ENCODE results near the gene EPO. TPM values are rescaled to one million over a fixed set of nuclear protein-coding genes. Genes with fewer than 3 reads are reported as not detected.
A peak's percentile ranks its signal among the peaks of the same experiment; 100 is the strongest.

The EPO gene
- total and polyA plus RNA-seq, 2 of the 8 experiments (the other 6 are each of a cell fraction or from before 2014, with no cell fraction given): 0.42 to 0.95 TPM

GRCh38 chr7:100705320-100705752 lies 14.9 kb upstream of the EPO start (continued):
- TF ChIP-seq PHF8 (conservative IDR thresholded peaks at IDR 0.05; ENCODE audit: low read depth, low read length): no peak; the same call in none of the 2 replicates
- peak; percentile 63; the same call in 1 of the 2 replicates for TF ChIP-seq EGR1 (IDR thresholded peaks at IDR 0.05; ENCODE audit: borderline replicate concordance, low read depth, low read length)
- no peak for TF ChIP-seq CHD2 (IDR thresholded peaks at IDR 0.05; ENCODE audit: low read length)
- TF ChIP-seq CBX8 (IDR thresholded peaks at IDR 0.05; ENCODE audit: borderline replicate concordance, low read depth, low read length): no peak
- TF ChIP-seq ATF2 (IDR thresholded peaks at IDR 0.05; ENCODE audit: low read length): no peak
- no peak for TF ChIP-seq RFX5 (IDR thresholded peaks at IDR 0.05; ENCODE audit: borderline replicate concordance, low read depth, low read length)
- no peak for TF ChIP-seq KDM5A (IDR thresholded peaks at IDR 0.05; ENCODE audit: low read length)
- no peak for TF ChIP-seq YY1 (IDR thresholded peaks at IDR 0.05; ENCODE audit: low read depth, low read length)
- no peak for TF ChIP-seq RBBP5 (IDR thresholded peaks at IDR 0.05; ENCODE audit: borderline replicate concordance, low read depth, low read length)
- no peak for TF ChIP-seq BRCA1 (IDR thresholded peaks at IDR 0.05; ENCODE audit: low read depth, low read length)
- no peak for TF ChIP-seq CEBPB (IDR thresholded peaks at IDR 0.05; ENCODE audit: low read depth, low read length)
- peak; percentile 68 to 81 for TF ChIP-seq RAD21 (IDR thresholded peaks at IDR 0.05 in 1 of 2, conservative IDR thresholded peaks at IDR 0.05 in 1 of 2; ENCODE audit: low read depth in 2 of 2, low read length in 2 of 2)
- TF ChIP-seq SIX5 (IDR thresholded peaks at IDR 0.05; ENCODE audit: low read depth, low read length): no peak
- no peak for TF ChIP-seq EZH2 (IDR thresholded peaks at IDR 0.05; ENCODE audit: low read depth, low read length, severe bottlenecking)
- TF ChIP-seq ASH2L (IDR thresholded peaks at IDR 0.05; ENCODE audit: low read length): peak; percentile 3

Measured in H1 (cell line).